WTC11 (cell line): Measurements from ENCODE around the gene GRK3.

Source experiments
- CBFB ChIP-seq: sonication (generic); formaldehyde crosslinking; IDR thresholded peaks from 2 replicates; pipeline ENCODE4 v1.8.1; 2022; ENCODE audit warnings: mild to moderate bottlenecking, low read depth, missing genetic modification reagents
- CTCF ChIP-seq: fragments of 200-600 bp; IDR thresholded peaks from 2 replicates; pipeline ENCODE4 v1.8.0; 2022; ENCODE audit warnings: antibody characterized with exemption
- ETV6 ChIP-seq: sonication (generic); formaldehyde crosslinking; IDR thresholded peaks from 2 replicates; pipeline ENCODE4 v1.8.1; 2022; ENCODE audit warnings: mild to moderate bottlenecking, missing genetic modification reagents
- NFE2L1 ChIP-seq: sonication (generic); formaldehyde crosslinking; IDR thresholded peaks from 2 replicates; pipeline ENCODE4 v1.8.1; 2023; ENCODE audit warnings: missing genetic modification reagents
- NFYB ChIP-seq: sonication (generic); formaldehyde crosslinking; conservative IDR thresholded peaks from 2 replicates; pipeline ENCODE4 v1.8.0; 2022; ENCODE audit warnings: low read depth, missing genetic modification reagents
- RELA ChIP-seq: sonication (generic); formaldehyde crosslinking; IDR thresholded peaks from 2 replicates; pipeline ENCODE4 v1.8.1; 2022; ENCODE audit warnings: missing genetic modification reagents, mild to moderate bottlenecking, borderline replicate concordance
- SMAD3 ChIP-seq: sonication (generic); formaldehyde crosslinking; IDR thresholded peaks from 2 replicates; pipeline ENCODE4 v1.8.0; 2022; ENCODE audit warnings: missing genetic modification reagents, mild to moderate bottlenecking, borderline replicate concordance
- SOX15 ChIP-seq: fragments of 250-450 bp; sonication (Bioruptor Pico); IDR thresholded peaks from 2 replicates; pipeline ENCODE4 v1.9.0; 2021; ENCODE audit warnings: mild to moderate bottlenecking
- TCF7 ChIP-seq: sonication (generic); formaldehyde crosslinking; IDR thresholded peaks from 2 replicates; pipeline ENCODE4 v1.8.0; 2022; ENCODE audit warnings: mild to moderate bottlenecking, low read depth, missing genetic modification reagents, moderate library complexity
- ZNF121 ChIP-seq: sonication (generic); formaldehyde crosslinking; IDR thresholded peaks from 2 replicates; pipeline ENCODE4 v1.8.0; 2023; ENCODE audit warnings: missing genetic modification reagents
- TF ChIP-seq, protein P1 (sequence below): sonication (generic); formaldehyde crosslinking; IDR thresholded peaks from 2 replicates; pipeline ENCODE4 v1.8.0; 2023; ENCODE audit warnings: missing genetic modification reagents
- TF ChIP-seq, protein P2 (sequence below): fragments of 250-450 bp; sonication (Bioruptor Pico); IDR thresholded peaks from 2 replicates; pipeline ENCODE4 v1.9.0; 2021; ENCODE audit warnings: moderate library complexity, mild to moderate bottlenecking, inconsistent platforms, borderline replicate concordance

DNA sequence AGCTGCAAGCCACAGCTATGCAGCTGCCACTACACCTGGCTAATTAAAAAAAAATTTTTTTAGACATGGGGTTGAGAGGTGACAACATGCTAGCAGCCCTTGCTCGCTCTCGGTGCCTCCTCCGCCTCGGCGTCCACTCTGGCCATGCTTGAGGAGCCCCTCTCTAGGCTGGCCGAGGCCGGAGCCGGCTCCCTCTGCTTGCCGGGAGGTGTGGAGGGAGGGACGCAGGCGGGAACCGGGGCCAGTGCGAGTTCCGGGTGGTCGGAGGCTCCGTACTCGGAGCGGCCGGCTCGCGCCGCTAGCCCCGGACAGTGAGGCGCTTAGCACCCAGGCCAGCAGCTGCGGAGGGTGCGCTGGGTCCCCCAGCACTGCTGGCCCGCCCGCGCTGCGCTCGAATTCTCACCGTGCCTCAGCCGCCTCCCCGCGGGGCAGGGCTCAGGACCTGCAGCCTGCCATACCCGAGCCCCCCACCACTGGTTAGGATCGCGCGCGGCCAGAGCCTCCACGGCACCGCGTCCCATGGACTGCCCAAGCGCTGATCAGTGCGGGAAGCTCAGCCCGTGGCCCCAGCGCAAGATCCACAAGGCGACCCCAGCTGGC, 188.2 kb downstream of the GRK3 start:
- TF ChIP-seq, protein P1, sequence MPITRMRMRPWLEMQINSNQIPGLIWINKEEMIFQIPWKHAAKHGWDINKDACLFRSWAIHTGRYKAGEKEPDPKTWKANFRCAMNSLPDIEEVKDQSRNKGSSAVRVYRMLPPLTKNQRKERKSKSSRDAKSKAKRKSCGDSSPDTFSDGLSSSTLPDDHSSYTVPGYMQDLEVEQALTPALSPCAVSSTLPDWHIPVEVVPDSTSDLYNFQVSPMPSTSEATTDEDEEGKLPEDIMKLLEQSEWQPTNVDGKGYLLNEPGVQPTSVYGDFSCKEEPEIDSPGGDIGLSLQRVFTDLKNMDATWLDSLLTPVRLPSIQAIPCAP, result no peak
- no peak for TF ChIP-seq CTCF
- TF ChIP-seq, protein P2, sequence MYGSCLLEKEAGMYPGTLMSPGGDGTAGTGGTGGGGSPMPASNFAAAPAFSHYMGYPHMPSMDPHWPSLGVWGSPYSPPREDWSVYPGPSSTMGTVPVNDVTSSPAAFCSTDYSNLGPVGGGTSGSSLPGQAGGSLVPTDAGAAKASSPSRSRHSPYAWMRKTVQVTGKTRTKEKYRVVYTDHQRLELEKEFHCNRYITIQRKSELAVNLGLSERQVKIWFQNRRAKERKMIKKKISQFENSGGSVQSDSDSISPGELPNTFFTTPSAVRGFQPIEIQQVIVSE, result no peak
- no peak for TF ChIP-seq NFYB
- no peak for TF ChIP-seq TCF7
- no peak for TF ChIP-seq ZNF121
- TF ChIP-seq ETV6 (CRISPR knock-in tag), result no peak
- TF ChIP-seq RELA (CRISPR knock-in tag), result no peak
- TF ChIP-seq CBFB (CRISPR knock-in tag), result no peak
- TF ChIP-seq SOX15 (CRISPR knock-in tag), result no peak
- TF ChIP-seq NFE2L1, result no peak
- no peak for TF ChIP-seq SMAD3
